GM19239 (cell line): ENCODE data around the gene PCMTD2.

ENCODE experiments used
- DNase-seq: peaks from one replicate; pipeline ENCODE4 v3.0.0; 2011; ENCODE audit warnings: low spot score; ENCODE audit not compliant: insufficient read length
- FAIRE-seq: peaks from 2 replicates; lab custom pipeline; 2011; peaks lifted over from hg19 to GRCh38; lab: Jason Lieb, UNC

PCMTD2 gene

GRCh38 chr20:64255361-64256281 lies at the start of gene PCMTD2:
PCMTD2 (plus strand) TSS chr20:64255748; CDS start chr20:64259966, 4,218 bp downstream.
- peak; percentile 52 for FAIRE-seq
- peak; percentile 95 for DNase-seq

GRCh38 chr20:64206614-64207013 lies 48.9 kb upstream of the PCMTD2 start:
- DNase-seq (no peak), FAIRE-seq (no peak)

- DNase-seq (no peak), FAIRE-seq (no peak)
These were observed 47.6 kb upstream of the PCMTD2 start for GRCh38 chr20:64207641-64208590.

GRCh38 chr20:64209148-64209547 lies 46.4 kb upstream of the PCMTD2 start:
- DNase-seq = no peak
- no peak for FAIRE-seq

GRCh38 chr20:64210656-64211369 lies 44.7 kb upstream of the PCMTD2 start:
- FAIRE-seq (no peak), DNase-seq (no peak)

- DNase-seq (no peak), FAIRE-seq (no peak)
These were observed 43.5 kb upstream of the PCMTD2 start for GRCh38 chr20:64211874-64212658.

- no peak for FAIRE-seq
These were observed 42.8 kb upstream of the PCMTD2 start for GRCh38 chr20:64212755-64213154.

GRCh38 chr20:64214113-64214512 lies 41.4 kb upstream of the PCMTD2 start:
- FAIRE-seq (no peak), DNase-seq (no peak)

More at GRCh38 chr20:64212755-64213154, 42.8 kb upstream of the PCMTD2 start:
- no peak for DNase-seq

GRCh38 chr20:64214952-64215351 lies 40.6 kb upstream of the PCMTD2 start:
- FAIRE-seq (no peak), DNase-seq (no peak)

- no peak for DNase-seq
- no peak for FAIRE-seq
These were observed 39.5 kb upstream of the PCMTD2 start for GRCh38 chr20:64216036-64216435.

GRCh38 chr20:64216910-64217309 lies 38.6 kb upstream of the PCMTD2 start:
- FAIRE-seq (no peak), DNase-seq (no peak)

- DNase-seq (no peak), FAIRE-seq (no peak)
These were observed 37.9 kb upstream of the PCMTD2 start for GRCh38 chr20:64217539-64218221.

- no peak for FAIRE-seq
- no peak for DNase-seq
These were observed 36.3 kb upstream of the PCMTD2 start for GRCh38 chr20:64219202-64219601.

- DNase-seq (no peak), FAIRE-seq (no peak)
These were observed 35.8 kb upstream of the PCMTD2 start for GRCh38 chr20:64219730-64220129.

GRCh38 chr20:64220420-64220819 lies 35.1 kb upstream of the PCMTD2 start:
- FAIRE-seq (no peak), DNase-seq (no peak)

- FAIRE-seq = no peak
- no peak for DNase-seq
These were observed 34.5 kb upstream of the PCMTD2 start for GRCh38 chr20:64220891-64221527.

GRCh38 chr20:64222291-64222735 lies 33.2 kb upstream of the PCMTD2 start:
- FAIRE-seq = no peak
- DNase-seq = no peak

GRCh38 chr20:64222851-64223525 lies 32.6 kb upstream of the PCMTD2 start:
- FAIRE-seq (no peak), DNase-seq (no peak)
